GM18951 (cell line): ENCODE results near the gene PDCD7.
"Not testable (repeated sequence)": the region's sequence is repeated elsewhere in the genome, so short reads cannot be mapped to it uniquely, and the experiment has no call there.

ENCODE experiments used
- POLR2A ChIP-seq: IDR thresholded peaks from 4 replicates; pipeline ENCODE4 v1.6.1; 2011; ENCODE audit warnings: mild to moderate bottlenecking; ENCODE audit not compliant: insufficient read length, insufficient read depth; ENCODE audit errors: extremely low read depth
- in situ Hi-C: fragments of 300-500 bp; cut with MboI; formaldehyde crosslinking; loops from one replicate; pipeline ENCODE4 v1.12.0; 2022; ENCODE audit warnings: low sequenced_read_pairs, mixed read lengths, inconsistent platforms; ENCODE audit not compliant: unreplicated experiment

Gene PDCD7

DNA sequence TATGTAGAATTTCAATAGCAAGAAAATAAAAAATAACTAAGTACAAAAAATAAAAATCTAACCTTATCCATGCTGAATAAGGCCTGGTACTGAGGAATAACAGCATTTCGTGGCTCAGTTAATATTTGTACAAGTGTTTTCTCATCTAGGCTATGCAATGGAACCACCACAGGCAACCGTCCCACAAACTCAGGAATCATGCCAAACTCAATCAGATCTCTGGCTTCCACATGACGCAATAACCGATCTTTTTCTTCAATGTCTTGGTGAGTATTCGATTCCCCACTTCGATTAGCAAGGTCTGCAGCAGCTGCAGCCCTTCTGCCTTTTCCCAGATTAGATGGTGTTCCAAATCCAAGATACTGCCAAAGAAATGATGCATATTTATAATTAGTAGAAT lies 21.1 kb upstream of the PDCD7 start:
- in situ Hi-C loops = no loop called here
- no peak for TF ChIP-seq POLR2A

DNA sequence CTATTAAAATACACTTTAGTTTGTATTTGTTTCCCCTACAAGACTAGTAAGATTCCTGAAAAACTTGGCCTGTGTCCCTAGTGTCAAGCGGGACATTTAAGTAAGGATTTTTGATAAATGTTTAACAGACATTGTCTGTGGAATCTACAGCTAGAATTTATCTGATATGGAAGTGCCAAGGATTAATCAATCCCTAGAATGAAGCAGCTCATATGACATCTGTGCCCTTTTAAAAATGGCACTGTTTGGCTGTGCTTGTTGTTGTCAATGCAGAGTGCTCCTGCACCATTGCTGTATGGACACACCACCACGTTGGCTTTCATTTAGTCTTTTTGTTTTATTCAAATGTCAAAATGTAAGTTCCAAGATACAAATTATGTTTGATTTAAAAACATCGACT lies 14.3 kb upstream of the PDCD7 start:
- in situ Hi-C loops = no loop called here
- no peak for TF ChIP-seq POLR2A

DNA sequence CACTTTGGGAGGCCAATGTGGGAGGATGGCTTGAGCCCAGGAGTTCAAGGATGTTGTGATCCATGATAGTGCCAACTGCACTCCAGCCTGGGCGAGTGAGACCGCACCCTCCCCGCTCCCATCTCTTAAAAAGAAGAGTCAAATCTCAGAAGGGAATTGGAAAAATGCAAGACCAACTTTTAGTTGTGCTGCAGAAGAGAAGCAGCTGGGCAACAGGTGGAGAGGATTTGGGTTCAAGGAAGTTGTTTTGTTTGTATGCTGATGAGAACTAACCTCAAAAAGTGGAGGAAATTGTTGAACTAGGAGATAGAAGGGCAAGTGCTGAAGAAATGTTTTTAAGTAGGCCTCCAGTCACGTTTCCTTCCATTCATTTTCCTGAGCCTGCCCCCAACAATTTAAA lies 12.8 kb upstream of the PDCD7 start:
- in situ Hi-C loops = no loop called here
- no peak for TF ChIP-seq POLR2A

DNA sequence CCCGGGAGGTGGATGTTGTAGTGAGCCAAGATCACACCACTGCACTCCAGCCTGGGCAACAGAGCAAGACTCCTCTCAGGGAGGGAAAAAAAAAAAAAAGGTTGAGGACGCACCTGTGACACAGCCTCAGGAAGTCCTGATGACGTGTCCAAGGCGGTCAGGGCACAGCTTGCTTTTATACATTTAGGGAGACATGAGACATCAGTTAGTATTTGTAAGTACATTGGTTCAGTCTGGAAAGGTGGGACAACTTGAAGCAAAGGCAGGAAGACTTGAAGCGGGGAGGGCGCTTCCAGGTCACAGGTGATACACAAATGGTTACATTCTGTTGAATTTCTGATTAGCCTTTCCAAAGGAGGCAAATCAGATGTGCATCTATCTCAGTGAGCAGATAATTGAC lies 5.0 kb upstream of the PDCD7 start:
- in situ Hi-C loops = not testable (repeated sequence)

DNA sequence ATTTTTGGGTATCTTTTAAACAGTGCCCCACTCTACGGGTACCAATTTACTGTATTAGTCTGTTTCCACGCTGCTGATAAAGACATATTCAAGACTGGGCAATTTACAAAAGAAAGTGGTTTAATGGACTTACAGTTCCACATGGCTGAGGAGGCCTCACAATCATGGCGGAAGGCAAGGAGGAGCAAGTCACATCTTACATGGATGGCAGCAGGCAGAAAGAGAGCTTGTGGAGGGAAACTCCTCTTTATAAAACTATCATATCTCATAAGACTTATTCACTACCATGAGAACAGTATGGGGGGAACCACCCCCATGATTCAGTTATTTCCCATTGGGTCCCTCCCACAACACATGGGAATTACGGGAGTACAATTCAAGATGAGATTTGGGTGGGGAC lies 4.3 kb upstream of the PDCD7 start:
- in situ Hi-C loops = not testable (repeated sequence)

DNA sequence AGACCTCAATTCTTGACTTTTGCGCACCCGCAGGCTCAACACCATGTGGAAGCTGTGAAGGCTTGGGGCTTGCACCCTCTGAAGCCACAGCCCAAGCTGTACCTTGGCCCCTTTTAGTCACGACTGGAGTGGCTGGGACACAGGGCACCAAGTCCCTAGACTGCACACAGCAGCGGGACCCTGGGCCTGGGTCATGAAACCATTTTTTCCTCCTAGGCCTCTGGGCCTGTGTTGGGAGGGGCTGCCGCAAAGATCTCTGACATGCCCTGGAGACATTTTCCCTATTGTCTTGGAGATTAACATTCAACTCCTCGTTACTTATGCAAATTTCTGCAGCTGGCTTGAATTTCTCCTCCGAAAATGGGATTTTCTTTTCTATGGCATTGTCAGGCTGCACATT lies 3.5 kb upstream of the PDCD7 start:
- in situ Hi-C loops = not testable (repeated sequence)

DNA sequence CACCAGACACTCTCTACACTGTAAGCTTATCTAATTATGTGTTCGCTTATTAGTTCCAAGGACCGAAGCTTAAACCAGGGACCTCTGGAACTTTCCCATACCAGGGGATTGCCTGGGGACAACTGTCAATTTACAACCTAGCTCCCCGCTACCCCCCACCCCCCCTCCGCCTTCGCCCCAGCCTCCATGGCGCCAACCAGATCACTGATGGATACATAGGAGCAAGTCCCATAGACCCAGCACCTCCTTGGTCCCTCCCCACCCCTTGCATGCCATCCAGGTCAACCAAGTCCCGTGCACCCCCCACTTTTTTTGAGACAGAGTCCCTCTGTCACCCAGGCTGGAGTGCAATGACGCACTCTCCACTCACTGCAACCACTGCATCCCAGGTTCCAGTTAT lies 930 bp upstream of the PDCD7 start:
- in situ Hi-C loops = no loop called here
- TF ChIP-seq POLR2A = no peak

DNA sequence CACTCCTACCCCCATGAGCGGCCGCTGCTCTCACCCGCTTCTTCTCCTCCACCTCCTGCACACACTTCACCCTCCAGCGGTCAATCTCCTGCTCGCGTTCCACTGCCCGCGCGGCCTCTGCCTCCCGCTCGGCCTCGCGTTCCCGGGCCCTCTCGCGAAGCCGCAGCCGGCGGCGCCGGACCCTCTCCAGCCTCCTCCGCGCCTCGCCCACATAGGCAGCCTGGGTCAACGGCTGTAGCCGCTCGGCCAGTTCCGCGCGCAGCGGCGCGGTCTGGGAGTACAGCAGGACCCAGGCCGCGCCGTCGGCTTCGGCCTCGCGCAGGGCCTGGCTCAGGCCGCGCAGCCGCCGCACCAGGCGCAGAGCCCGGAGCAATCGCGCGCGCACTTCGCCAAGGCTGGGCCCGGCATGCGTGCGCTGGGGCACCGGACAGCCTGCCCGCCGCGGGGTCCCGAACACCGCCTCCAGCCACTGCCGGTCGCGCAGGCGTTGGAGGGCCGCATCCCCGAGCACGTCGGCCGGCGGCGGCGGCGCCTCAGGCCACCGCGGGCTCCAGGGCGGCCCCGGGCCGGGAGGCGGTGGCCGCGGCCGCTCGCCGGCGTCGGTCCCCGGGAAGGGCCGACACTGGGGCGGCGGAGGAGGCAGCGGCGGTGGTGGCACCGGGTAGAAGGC lies 595 bp downstream of the PDCD7 start:
- in situ Hi-C loops = no loop called here
- no peak for TF ChIP-seq POLR2A

DNA sequence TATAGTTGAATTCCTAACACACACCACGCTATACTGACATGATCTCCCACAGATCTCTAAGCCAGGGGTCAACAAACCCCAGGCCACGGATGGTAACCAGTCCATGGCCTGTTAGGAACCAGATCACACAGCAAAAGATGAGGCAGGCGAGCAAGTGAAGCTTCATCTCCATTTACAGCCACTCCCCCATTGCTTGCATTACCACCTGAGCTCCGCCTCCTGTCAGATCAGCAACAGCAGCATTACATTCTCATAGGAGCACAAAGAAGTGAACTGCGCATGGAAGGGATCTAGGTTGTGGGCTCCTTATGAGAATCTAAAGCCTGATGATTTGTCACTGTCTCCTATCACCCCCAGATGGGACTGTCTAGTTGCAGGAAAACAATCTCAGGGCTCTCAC lies 2.7 kb downstream of the PDCD7 start:
- no peak for TF ChIP-seq POLR2A
- in situ Hi-C loops = no loop called here

DNA sequence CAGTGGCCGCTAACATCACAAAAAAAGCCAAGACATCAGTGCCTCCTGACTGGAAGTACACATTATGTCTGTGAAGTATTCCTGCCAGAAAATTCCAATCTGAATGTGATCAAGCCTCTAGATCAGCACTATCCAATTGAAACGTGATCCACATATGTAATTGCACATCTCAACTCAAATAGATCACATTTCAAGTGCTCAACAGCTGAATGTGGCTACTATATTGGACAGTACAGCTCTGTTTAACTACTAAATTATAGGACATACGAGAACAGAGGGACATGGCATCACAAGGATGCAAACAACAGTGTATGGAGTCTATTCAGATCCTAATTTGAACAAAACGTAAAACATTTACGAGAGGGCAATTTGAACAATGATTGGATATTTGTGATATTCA lies 18.1 kb downstream of the PDCD7 start:
- TF ChIP-seq POLR2A = no peak
- in situ Hi-C loops = no loop called here

DNA sequence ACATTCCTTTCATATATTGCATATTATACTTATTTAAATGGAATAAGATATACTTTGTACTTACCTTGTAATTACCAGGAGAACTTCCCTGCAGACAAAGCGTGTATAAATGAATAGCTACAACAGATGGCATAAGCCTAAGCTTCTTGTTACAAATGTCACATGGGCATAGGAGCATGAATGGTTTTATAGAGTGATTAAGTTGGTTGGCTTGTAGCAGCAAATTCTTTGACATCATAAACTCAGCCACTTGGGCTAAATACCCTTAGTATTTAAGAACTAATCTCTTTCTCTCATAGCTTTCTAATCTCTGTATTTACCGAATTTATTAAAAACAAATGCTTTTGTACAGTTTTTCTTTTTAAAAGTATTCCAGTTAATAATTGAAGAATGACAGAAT lies 18.5 kb downstream of the PDCD7 start, which contains the start of gene UBAP1L:
Gene UBAP1L (minus strand): TSS at position 115 of the 400 bp plus-strand sequence. CDS start 8,985 bp downstream, outside the sequence.
- in situ Hi-C loops = no loop called here
- no peak for TF ChIP-seq POLR2A

DNA sequence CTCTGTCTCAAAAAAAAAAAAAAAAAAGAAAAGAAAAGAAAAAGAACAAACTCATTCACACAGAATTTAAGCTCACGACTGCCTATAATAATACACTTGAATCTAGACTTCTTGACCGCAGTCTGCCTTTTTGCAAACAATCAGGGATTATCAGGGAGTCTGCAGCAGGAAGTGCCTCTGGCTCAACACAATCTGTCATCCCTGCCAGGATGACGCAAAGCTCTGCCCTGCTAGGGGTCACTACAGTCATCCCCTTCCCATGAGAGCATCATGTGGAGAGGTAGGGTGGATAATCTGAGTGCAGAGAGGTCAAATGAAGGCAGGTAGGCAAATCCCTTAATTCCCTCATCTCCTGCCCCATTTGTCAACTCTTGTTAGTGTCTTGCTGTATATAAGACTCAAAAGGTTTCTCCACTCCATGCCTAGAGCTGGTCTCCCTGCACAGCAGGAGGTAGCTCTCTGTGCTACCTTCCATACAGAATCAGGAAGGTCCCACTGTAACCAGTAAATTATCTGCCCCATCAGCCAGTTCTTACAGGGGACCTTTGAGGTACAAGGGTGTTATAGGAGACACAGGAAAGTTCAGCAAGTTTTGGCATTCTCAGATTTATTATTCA lies 22.8 kb downstream of the PDCD7 start:
- no peak for TF ChIP-seq POLR2A
- in situ Hi-C loops = no loop called here

DNA sequence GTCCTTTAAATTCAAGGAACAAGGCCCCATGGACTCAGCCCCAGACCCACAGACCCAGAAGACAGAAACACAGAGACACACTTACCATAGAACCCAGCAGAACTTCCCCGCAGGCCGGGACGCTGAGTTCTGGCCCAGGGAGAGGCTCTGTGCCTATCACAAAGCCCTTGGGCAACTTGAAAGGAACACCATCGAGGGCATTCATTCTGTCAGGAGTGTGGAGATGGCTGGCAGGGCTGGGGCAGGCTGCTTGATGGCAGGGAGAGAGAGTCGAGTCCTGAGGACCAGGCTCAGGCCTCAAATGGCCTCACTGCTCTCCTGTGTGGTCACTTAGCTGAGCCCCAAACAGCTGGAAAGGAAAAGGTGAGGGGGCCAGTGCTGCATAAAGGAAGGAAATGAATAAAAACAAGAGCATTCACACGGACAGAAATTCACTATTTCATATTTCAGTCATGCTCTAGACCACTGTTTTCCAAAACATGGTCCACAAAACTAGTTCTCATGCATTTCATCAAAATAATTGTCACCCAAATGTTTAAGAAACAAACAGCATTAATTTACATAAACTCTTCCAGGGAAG lies 27.5 kb downstream of the PDCD7 start:
- no peak for TF ChIP-seq POLR2A
- in situ Hi-C loops = no loop called here

DNA sequence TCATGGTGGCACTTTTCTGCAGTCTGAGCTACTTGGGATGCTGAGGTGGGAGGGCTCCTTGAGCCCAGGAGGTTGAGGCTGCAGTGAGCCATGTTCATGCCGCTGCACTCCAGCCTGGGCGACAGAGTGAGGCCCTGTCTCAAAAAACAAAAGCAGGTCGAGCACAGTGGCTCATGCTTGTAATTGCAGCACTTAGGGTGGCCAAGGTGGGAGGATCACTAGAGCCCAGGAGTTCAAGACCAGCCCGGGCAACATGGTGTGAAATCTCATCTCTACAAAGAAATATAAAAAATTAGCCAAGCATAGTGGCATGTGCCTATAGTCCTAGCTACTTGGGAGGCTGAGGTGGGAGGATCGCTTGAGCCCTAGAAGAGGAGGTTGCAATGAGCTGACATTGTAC lies 28.6 kb downstream of the PDCD7 start:
- in situ Hi-C loops = no loop called here
- no peak for TF ChIP-seq POLR2A
